TTC549 (cell line): Measurements from ENCODE around the gene TTBK2.

ENCODE experiments used
- FAIRE-seq: peaks from 2 replicates; lab custom pipeline; 2012; peaks lifted over from hg19 to GRCh38; lab: Jason Lieb, UNC

The TTBK2 gene

DNA sequence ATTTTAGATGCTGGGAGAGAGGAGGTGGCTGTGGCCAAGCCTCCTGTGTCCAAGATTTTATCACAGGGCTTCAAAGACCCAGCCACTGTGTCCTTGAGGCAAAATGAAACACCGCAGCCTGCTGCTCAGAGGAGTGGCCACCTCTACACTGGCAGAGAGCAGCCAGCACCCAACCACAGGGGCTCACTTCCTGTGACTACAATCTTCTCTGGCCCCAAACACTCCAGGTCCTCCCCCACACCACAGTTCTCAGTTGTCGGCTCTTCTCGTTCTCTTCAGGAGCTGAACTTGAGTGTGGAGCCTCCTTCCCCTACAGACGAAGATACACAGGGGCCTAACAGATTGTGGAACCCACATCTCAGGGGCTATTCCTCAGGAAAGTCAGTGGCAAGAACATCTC is 229.3 kb downstream of the TTBK2 start:
- no peak for FAIRE-seq
